Activated T-cell treated with anti-CD3 and anti-CD28 coated beads, Interleukin-2, amount 50 U/mL, for 72 hours (primary cell): ENCODE data around the gene TLE2. TPM values are rescaled to one million over a fixed set of nuclear protein-coding genes. Genes with fewer than 3 reads are reported as not detected.
"Not testable (repeated sequence)": the region's sequence is repeated elsewhere in the genome, so short reads cannot be mapped to it uniquely, and the experiment has no call there.

ENCODE experiments used
- ATAC-seq, 2 donors: fragments of 150-1000 bp; cut with Tn5 transposase; replicated peaks in 1 of 2; 2 replicates each; pipeline ENCODE4 v1.10.0; 2021; ENCODE audit warnings: moderate library complexity in 2 of 2, mild to moderate bottlenecking in 1 of 2
- DNase-seq, 2 donors: peaks; one replicate each; pipeline ENCODE4 v3.0.0; 2021 to 2022; ENCODE audit warnings: mixed read lengths in 1 of 2
- H3K27ac Mint-ChIP-seq: one replicate; pipeline ENCODE4 v1.8.0; 2022; ENCODE audit warnings: mild to moderate bottlenecking, moderate library complexity, mixed read lengths
- H3K27me3 Mint-ChIP-seq: one replicate; pipeline ENCODE4 v1.8.0; 2022; ENCODE audit warnings: low read depth, mixed read lengths
- H3K36me3 Mint-ChIP-seq, 2 donors: one replicate each; pipeline ENCODE4 v1.8.0; 2022; ENCODE audit warnings: mixed read lengths in 2 of 2, mild to moderate bottlenecking in 1 of 2; ENCODE audit not compliant: insufficient read depth in 2 of 2
- H3K4me1 Mint-ChIP-seq: one replicate; pipeline ENCODE4 v1.8.0; 2022; ENCODE audit warnings: low read depth, mixed read lengths
- H3K4me3 Mint-ChIP-seq, 2 donors: one replicate each; pipeline ENCODE4 v1.8.0; 2022; ENCODE audit warnings: mild to moderate bottlenecking in 2 of 2, mixed read lengths in 2 of 2, moderate library complexity in 2 of 2
- H3K9me3 Mint-ChIP-seq, 2 donors: one replicate each; pipeline ENCODE4 v1.8.0; 2022; ENCODE audit warnings: mixed read lengths in 2 of 2
- total RNA-seq, 2 donors: library from RNA; stranded (reverse); gene quantifications; one replicate each; pipeline ENCODE4 v1.2.3, GENCODE V29; 2022

The TLE2 gene
- total RNA-seq, 2 donors from 2014 or later: 12.4 to 16.5 TPM

- DNase-seq (no peak), ATAC-seq (no peak)
- Mint-ChIP-seq H3K36me3 (no peaks in the 10 kb centered on the region), H3K27ac (no peak overlapping the region), H3K4me3 (no peak overlapping the region), H3K27me3 (no peaks in the 10 kb centered on the region), H3K4me1 (no peaks in the 10 kb centered on the region), H3K9me3 (no peaks in the 10 kb centered on the region)
These were observed 20.1 kb downstream of the TLE2 start for GRCh38 chr19:3008994-3009393.

DNA sequence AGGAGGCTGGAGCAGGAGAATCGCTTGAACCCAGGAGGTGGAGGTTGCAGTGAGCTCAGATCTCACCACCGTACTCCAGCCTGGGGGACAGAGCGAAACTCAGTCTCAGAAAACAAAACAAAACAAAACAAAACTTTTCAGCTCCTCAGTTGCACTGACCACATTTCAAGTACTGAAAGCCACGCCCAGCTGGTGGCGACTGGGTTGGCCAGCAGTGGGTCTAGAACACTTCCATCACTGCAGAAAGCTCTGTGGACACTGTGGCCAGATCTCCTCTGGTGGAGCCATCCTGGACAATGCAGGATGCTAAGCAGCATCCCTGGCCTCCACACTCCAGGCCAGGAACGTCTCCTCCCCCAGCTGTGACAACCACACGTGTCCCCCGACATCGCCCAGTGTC, 21.1 kb downstream of the TLE2 start:
- H3K9me3 Mint-ChIP-seq: no peaks in the 10 kb centered on the region
- no peak for DNase-seq
- no peaks in the 10 kb centered on the region for H3K36me3 Mint-ChIP-seq
- no peak overlapping the region for H3K27ac Mint-ChIP-seq
- no peaks in the 10 kb centered on the region for H3K4me1 Mint-ChIP-seq
- no peak overlapping the region for H3K4me3 Mint-ChIP-seq
- no peak for ATAC-seq
- no peaks in the 10 kb centered on the region for H3K27me3 Mint-ChIP-seq

- DNase-seq (peak in 1 of 2 donors; percentile 18), ATAC-seq (no peak)
- H3K27me3 Mint-ChIP-seq: no peaks in the 10 kb centered on the region
- no peak overlapping the region for H3K4me3 Mint-ChIP-seq
- no peak overlapping the region for H3K27ac Mint-ChIP-seq
- H3K36me3 Mint-ChIP-seq: no peaks in the 10 kb centered on the region
- no peaks in the 10 kb centered on the region for H3K4me1 Mint-ChIP-seq
- no peaks in the 10 kb centered on the region for H3K9me3 Mint-ChIP-seq
These were observed 22.9 kb downstream of the TLE2 start for GRCh38 chr19:3006075-3006767.

DNA sequence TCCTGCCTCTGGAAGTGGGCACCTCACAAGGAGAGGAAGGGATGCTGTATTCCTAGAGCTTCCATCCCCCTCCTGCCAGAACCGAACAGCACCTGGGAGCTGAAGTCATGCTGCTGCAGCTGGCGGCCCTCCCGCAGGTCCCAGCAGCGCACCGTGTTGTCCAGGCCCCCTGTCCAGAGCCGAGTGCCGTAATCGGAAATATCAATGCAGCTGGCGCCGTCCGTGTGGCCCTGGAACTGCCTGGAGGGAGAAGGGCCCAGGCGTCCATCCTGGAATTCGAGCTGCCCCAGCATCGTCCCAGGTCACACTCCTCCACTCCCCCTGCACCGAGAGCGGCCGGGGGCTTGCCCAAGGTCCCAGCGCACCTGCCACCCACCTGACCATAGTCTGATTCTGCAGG, 23.7 kb downstream of the TLE2 start:
- DNase-seq (no peak), ATAC-seq (no peak)
- H3K4me3 Mint-ChIP-seq: no peak overlapping the region
- no peak overlapping the region for H3K27ac Mint-ChIP-seq
- no peaks in the 10 kb centered on the region for H3K36me3 Mint-ChIP-seq
- H3K9me3 Mint-ChIP-seq: no peaks in the 10 kb centered on the region
- no peaks in the 10 kb centered on the region for H3K27me3 Mint-ChIP-seq
- no peaks in the 10 kb centered on the region for H3K4me1 Mint-ChIP-seq

- no peak for ATAC-seq
- H3K27ac Mint-ChIP-seq: no peak overlapping the region
These were observed 24.6 kb downstream of the TLE2 start for GRCh38 chr19:3004522-3004921.

GRCh38 chr19:3003046-3003445, 26.0 kb downstream of the TLE2 start:
- ATAC-seq (no peak), DNase-seq (no peak)
- Mint-ChIP-seq H3K27me3 (no peaks in the 10 kb centered on the region), H3K4me1 (no peaks in the 10 kb centered on the region), H3K9me3 (no peaks in the 10 kb centered on the region), H3K27ac (no peak overlapping the region), H3K4me3 (no peak overlapping the region), H3K36me3 (peaks cover 0 to 1% of the 10 kb centered on the region in 2 donors)

More at GRCh38 chr19:3004522-3004921, 24.6 kb downstream of the TLE2 start:
- no peak for DNase-seq
- Mint-ChIP-seq H3K9me3 (no peaks in the 10 kb centered on the region), H3K4me3 (no peak overlapping the region), H3K27me3 (no peaks in the 10 kb centered on the region), H3K4me1 (no peaks in the 10 kb centered on the region), H3K36me3 (no peaks in the 10 kb centered on the region)

DNA sequence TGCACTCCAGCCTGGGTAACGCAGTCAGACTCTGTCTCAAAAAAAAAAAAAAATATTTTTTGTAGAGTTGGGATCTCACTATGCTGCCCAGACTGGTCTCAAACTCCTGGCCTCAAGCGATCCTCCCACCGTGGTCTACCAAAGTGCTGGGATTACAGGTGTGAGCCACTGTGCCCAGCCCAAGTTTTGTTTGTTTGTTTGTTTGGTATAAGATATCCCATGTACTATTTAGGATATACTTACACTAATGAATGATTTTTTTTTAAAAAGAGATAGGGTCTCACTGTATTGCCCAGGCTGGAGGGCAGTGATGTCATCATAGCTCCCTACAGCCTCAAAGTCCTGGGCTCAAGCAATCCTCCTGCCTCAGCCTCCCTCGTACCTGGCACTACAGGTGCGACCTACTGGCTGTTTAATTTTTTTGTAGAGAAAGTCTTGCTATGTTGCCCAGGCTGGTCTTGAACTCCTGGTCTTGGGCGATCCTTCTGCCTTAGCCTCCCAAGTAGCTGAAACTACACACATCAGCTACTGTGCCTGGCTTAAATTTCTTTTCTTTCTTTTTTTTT, 27.8 kb downstream of the TLE2 start:
- no peak for ATAC-seq
- Mint-ChIP-seq H3K36me3 (peaks cover 0 to 1% of the 10 kb centered on the region in 2 donors), H3K27ac (no peak overlapping the region), H3K4me3 (no peak overlapping the region), H3K9me3 (no peaks in the 10 kb centered on the region), H3K4me1 (no peaks in the 10 kb centered on the region), H3K27me3 (no peaks in the 10 kb centered on the region)
- DNase-seq: no peak

DNA sequence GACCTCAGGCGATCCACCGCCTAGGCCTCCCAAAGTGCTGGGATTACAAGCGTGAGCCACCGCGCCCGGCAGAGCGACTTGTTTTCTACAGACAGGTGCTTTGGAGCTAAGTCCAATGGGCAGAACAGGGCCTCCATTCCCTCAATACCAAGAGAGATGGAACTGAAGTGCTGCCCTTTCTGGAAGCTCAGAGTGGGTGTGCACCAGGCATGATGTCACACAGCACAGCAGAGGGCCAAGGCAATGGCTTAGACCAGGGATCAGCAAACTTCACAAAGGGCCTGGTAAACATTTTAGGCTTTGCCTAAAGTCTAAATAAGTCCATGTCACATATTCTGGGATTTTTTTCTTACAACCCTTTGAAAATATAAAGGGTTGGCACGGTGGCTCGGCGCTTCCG, 30.4 kb downstream of the TLE2 start:
- H3K9me3 Mint-ChIP-seq: no peaks in the 10 kb centered on the region
- H3K36me3 Mint-ChIP-seq: peaks cover 0 to 1% of the 10 kb centered on the region in 2 donors
- no peaks in the 10 kb centered on the region for H3K4me1 Mint-ChIP-seq
- ATAC-seq (no peak), DNase-seq (no peak)
- H3K4me3 Mint-ChIP-seq: no peak overlapping the region
- no peaks in the 10 kb centered on the region for H3K27me3 Mint-ChIP-seq
- no peak overlapping the region for H3K27ac Mint-ChIP-seq

GRCh38 chr19:2997720-2998119, 31.4 kb downstream of the TLE2 start:
- Mint-ChIP-seq H3K27me3 (no peaks in the 10 kb centered on the region), H3K4me1 (no peaks in the 10 kb centered on the region), H3K27ac (no peak overlapping the region), H3K36me3 (peaks cover 0 to 1% of the 10 kb centered on the region in 2 donors), H3K9me3 (no peaks in the 10 kb centered on the region), H3K4me3 (no peak overlapping the region)
- DNase-seq (no peak), ATAC-seq (no peak)

DNA sequence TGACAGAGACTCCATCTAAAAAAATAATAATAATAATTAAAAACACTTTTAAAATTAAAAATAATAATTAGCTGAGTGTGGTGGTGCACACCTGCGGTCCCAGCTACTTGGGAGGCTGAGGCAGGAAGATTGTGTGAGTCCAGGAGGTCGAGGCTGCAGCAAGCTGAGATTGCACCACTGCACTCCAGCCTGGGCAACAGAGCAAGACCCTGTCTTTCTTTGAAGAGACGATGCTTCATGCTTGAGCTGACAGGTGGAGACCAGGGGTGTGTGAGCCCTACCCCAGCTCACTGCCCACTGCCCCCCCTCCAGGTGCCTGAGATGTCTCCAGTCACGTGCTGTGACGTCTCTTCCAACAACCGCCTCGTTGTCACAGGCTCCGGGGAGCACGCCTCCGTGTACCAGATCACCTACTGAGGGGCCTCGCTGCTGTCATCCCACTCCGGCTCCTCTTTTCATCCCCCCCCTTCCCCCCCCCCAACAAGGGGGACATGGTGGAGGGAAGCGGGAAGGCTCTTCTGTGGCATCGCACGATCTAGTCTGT, 34.4 kb downstream of the TLE2 start:
- no peaks in the 10 kb centered on the region for H3K4me1 Mint-ChIP-seq
- no peak overlapping the region for H3K4me3 Mint-ChIP-seq
- ATAC-seq (no peak), DNase-seq (no peak)
- no peaks in the 10 kb centered on the region for H3K27me3 Mint-ChIP-seq
- H3K36me3 Mint-ChIP-seq: peaks cover 0 to 1% of the 10 kb centered on the region in 2 donors
- H3K27ac Mint-ChIP-seq: no peak overlapping the region
- H3K9me3 Mint-ChIP-seq: no peaks in the 10 kb centered on the region

GRCh38 chr19:2993579-2993978, 35.5 kb downstream of the TLE2 start:
- Mint-ChIP-seq H3K4me1 (no peaks in the 10 kb centered on the region), H3K27me3 (no peaks in the 10 kb centered on the region), H3K36me3 (no peaks in the 10 kb centered on the region), H3K27ac (no peak overlapping the region), H3K9me3 (no peaks in the 10 kb centered on the region), H3K4me3 (no peak overlapping the region)
- ATAC-seq (no peak), DNase-seq (no peak)

GRCh38 chr19:2992958-2993357, 36.1 kb downstream of the TLE2 start:
- no peaks in the 10 kb centered on the region for H3K9me3 Mint-ChIP-seq
- no peak overlapping the region for H3K27ac Mint-ChIP-seq
- no peak for DNase-seq
- no peak for ATAC-seq
- H3K4me3 Mint-ChIP-seq: no peak overlapping the region
- no peaks in the 10 kb centered on the region for H3K36me3 Mint-ChIP-seq
- no peaks in the 10 kb centered on the region for H3K4me1 Mint-ChIP-seq
- H3K27me3 Mint-ChIP-seq: no peaks in the 10 kb centered on the region

GRCh38 chr19:2992333-2992732, 36.7 kb downstream of the TLE2 start:
- H3K4me3 Mint-ChIP-seq, DNase-seq, H3K9me3 Mint-ChIP-seq, H3K27me3 Mint-ChIP-seq, H3K36me3 Mint-ChIP-seq, H3K4me1 Mint-ChIP-seq, ATAC-seq, H3K27ac Mint-ChIP-seq: not testable (repeated sequence)
